Keratinocyte (primary cell): ENCODE results near the gene SORBS2. TPM values are rescaled to one million over a fixed set of nuclear protein-coding genes. Genes with fewer than 3 reads are reported as not detected.

ENCODE experiments used
- DNase-seq: peaks from one replicate; pipeline ENCODE4 v3.0.0-alpha.2; 2011; ENCODE audit warnings: low read depth, missing footprints, low spot score
- FAIRE-seq: peaks from 2 replicates; lab custom pipeline; 2011; peaks lifted over from hg19 to GRCh38; lab: Jason Lieb, UNC
- H2AFZ ChIP-seq: 2 replicates; pipeline ENCODE4 v1.6.0; 2012; ENCODE audit warnings: low read length, control low read depth, inconsistent platforms; ENCODE audit not compliant: control insufficient read depth
- H3K27ac ChIP-seq: 2 replicates; pipeline ENCODE4 v1.5.1; 2011; ENCODE audit warnings: low read length; ENCODE audit not compliant: control insufficient read depth, insufficient read depth
- H3K27me3 ChIP-seq: 3 replicates; pipeline ENCODE4 v1.6.0; 2011; ENCODE audit warnings: low read length; ENCODE audit not compliant: control insufficient read depth, insufficient read depth; ENCODE audit errors: extremely low read depth
- H3K36me3 ChIP-seq, 2 experiments: 2 replicates in 1 of 2; 3 replicates in 1 of 2; pipeline ENCODE4 v1.5.1; 2011; ENCODE audit warnings: low read length in 2 of 2, mild to moderate bottlenecking in 1 of 2; ENCODE audit not compliant: control insufficient read depth in 2 of 2, insufficient read depth in 2 of 2; ENCODE audit errors: extremely low read depth in 1 of 2
- H3K4me1 ChIP-seq: 3 replicates; pipeline ENCODE4 v1.5.1; 2011; ENCODE audit warnings: low read length; ENCODE audit not compliant: control insufficient read depth, insufficient read depth; ENCODE audit errors: extremely low read depth
- H3K4me2 ChIP-seq: 3 replicates; pipeline ENCODE4 v1.6.0; 2011; ENCODE audit warnings: low read depth, low read length; ENCODE audit not compliant: control insufficient read depth, insufficient read depth; ENCODE audit errors: extremely low read depth
- H3K4me3 ChIP-seq, 3 experiments: fragments of 200-600 bp in 1 of 3; sonication (generic) in 1 of 3; 2 replicates in 2 of 3; 3 replicates in 1 of 3; pipeline ENCODE4 v1.5.1; 2011 to 2016; ENCODE audit warnings: low read length in 3 of 3, mild to moderate bottlenecking in 3 of 3, control low read depth in 2 of 3, inconsistent platforms in 1 of 3, low read depth in 1 of 3, mixed read lengths in 1 of 3, mixed run types in 1 of 3, moderate library complexity in 1 of 3; ENCODE audit not compliant: control insufficient read depth in 2 of 3, insufficient read depth in 2 of 3; ENCODE audit errors: extremely low read depth in 1 of 3
- H3K79me2 ChIP-seq: 2 replicates; pipeline ENCODE4 v1.6.0; 2012; ENCODE audit warnings: low read length; ENCODE audit not compliant: control insufficient read depth, insufficient read depth
- H3K9ac ChIP-seq: 3 replicates; pipeline ENCODE4 v1.6.0; 2011; ENCODE audit warnings: low read length; ENCODE audit not compliant: control insufficient read depth, insufficient read depth; ENCODE audit errors: extremely low read depth
- H3K9me1 ChIP-seq: 3 replicates; pipeline ENCODE4 v1.6.0; 2011; ENCODE audit warnings: low read length; ENCODE audit not compliant: control insufficient read depth, insufficient read depth; ENCODE audit errors: extremely low read depth
- H3K9me3 ChIP-seq: 2 replicates; pipeline ENCODE4 v1.5.1; 2012; ENCODE audit warnings: low read depth, low read length; ENCODE audit not compliant: control insufficient read depth
- H4K20me1 ChIP-seq: 3 replicates; pipeline ENCODE4 v1.6.0; 2011; ENCODE audit warnings: low read length; ENCODE audit not compliant: control insufficient read depth, insufficient read depth; ENCODE audit errors: extremely low read depth
- EZH2 ChIP-seq: IDR thresholded peaks from one replicate; pipeline ENCODE4 v1.6.1; 2012; ENCODE audit warnings: inconsistent platforms, mild to moderate bottlenecking, low read length, moderate library complexity
- dilution Hi-C: fragments of 300-500 bp; cut with MboI; formaldehyde crosslinking; loops from one replicate; pipeline ENCODE4 v1.7.0; 2020; ENCODE audit warnings: low sequenced_read_pairs; ENCODE audit not compliant: extremely low pct_ligation_motif_present
- polyA plus RNA-seq, 5 experiments: library from polyadenylated mRNA; depleted of rRNA in 3 of 5; stranded (reverse) in 3 of 5; stranded (forward) in 1 of 5; unstranded in 1 of 5; fragments of >200 nt; gene quantifications; 1 replicate in 1 of 5; 2 replicates in 3 of 5; 3 replicates in 1 of 5; pipeline versions ENCODE4 v1.2.1 to v1.2.3, GENCODE V29; 2011 to 2012; ENCODE audit warnings: missing spikeins in 2 of 5, low read depth in 1 of 5, low replicate concordance in 1 of 5
- TF ChIP-seq, protein P1 (sequence below), 3 experiments: IDR thresholded peaks in 1 of 3; conservative IDR thresholded peaks in 1 of 3; optimal IDR thresholded peaks in 1 of 3; 2 replicates in 2 of 3; 3 replicates in 1 of 3; pipeline versions ENCODE3 to v1.5.1; 2011; ENCODE audit warnings: low read length in 3 of 3, mild to moderate bottlenecking in 3 of 3, moderate library complexity in 2 of 3, control low read depth in 1 of 3, inconsistent platforms in 1 of 3; ENCODE audit not compliant: insufficient read depth in 2 of 3; ENCODE audit errors: extremely low read depth in 1 of 3

Gene SORBS2
- polyA plus RNA-seq, 1 donor (not counting 4 experiments of a cell fraction or from before 2014, with no cell fraction given), result 0.14 TPM

DNA sequence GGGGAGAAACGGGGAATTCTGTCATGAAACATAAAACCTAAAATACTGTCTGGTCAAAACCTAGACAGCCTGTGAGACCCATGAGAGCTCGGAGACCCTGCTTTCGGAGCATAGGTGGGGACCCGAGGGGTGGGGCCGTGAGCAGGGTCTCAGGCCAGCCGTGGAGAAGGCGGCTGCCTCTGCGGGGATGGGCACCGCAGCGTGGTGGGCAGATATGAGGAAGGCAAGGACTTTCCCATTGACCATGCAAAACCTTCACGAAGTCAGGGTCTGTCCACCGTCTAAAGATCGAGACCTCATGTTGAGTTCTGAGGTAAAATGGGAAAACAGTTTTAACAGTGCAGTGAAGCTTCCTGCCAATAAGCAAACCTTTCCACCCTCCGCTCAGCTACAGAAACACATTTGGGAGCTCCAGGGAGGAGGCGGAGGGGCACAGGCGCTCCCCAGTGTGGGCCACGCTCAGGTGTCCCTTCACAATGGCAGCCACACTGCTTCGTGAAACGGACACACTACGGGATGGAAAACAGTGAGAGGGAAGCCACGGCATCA, 74.4 kb downstream of the SORBS2 start:
- H3K4me1 ChIP-seq, result no peaks in the 10 kb centered on the region
- no peak for DNase-seq
- H3K36me3 ChIP-seq, result no peaks in the 10 kb centered on the region
- no peak overlapping the region for H3K9ac ChIP-seq
- H3K4me3 ChIP-seq, result no peak overlapping the region
- dilution Hi-C loops, result no loop called here
- no peak for TF ChIP-seq EZH2
- TF ChIP-seq, protein P1, sequence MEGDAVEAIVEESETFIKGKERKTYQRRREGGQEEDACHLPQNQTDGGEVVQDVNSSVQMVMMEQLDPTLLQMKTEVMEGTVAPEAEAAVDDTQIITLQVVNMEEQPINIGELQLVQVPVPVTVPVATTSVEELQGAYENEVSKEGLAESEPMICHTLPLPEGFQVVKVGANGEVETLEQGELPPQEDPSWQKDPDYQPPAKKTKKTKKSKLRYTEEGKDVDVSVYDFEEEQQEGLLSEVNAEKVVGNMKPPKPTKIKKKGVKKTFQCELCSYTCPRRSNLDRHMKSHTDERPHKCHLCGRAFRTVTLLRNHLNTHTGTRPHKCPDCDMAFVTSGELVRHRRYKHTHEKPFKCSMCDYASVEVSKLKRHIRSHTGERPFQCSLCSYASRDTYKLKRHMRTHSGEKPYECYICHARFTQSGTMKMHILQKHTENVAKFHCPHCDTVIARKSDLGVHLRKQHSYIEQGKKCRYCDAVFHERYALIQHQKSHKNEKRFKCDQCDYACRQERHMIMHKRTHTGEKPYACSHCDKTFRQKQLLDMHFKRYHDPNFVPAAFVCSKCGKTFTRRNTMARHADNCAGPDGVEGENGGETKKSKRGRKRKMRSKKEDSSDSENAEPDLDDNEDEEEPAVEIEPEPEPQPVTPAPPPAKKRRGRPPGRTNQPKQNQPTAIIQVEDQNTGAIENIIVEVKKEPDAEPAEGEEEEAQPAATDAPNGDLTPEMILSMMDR (optimal IDR thresholded peaks at IDR 0.05 in 1 of 3, IDR thresholded peaks at IDR 0.05 in 1 of 3, conservative IDR thresholded peaks at IDR 0.05 in 1 of 3; ENCODE audit: extremely low read depth in 1 of 3, insufficient read depth in 2 of 3, low read length in 3 of 3), result no peak
- H2AFZ ChIP-seq, result no peak overlapping the region
- H3K4me2 ChIP-seq, result no peak overlapping the region
- no peaks in the 10 kb centered on the region for H3K9me1 ChIP-seq
- no peaks in the 10 kb centered on the region for H4K20me1 ChIP-seq
- H3K27me3 ChIP-seq, result no peaks in the 10 kb centered on the region
- no peak for FAIRE-seq
- H3K9me3 ChIP-seq, result no peaks in the 10 kb centered on the region
- H3K79me2 ChIP-seq, result no peaks in the 10 kb centered on the region
- H3K27ac ChIP-seq, result no peak overlapping the region

DNA sequence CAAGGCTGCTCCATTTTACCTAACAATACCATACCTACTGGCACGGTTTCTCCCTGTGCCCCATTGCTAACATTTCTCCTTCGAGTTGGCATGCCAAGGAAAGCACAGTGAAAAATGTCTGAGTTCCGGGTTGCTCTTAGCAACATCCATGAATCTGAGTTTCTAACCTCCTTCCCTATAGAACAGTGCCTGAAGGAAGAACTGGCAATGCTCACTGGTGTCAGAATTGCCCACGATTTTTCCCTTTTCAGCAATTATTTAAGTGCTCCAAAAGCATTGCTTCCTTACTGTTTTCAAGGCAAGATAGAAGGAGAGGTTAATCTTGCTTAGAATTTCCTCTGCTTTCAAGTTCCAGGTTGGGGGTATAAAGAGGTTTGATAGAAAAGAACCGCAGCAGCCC, 75.1 kb downstream of the SORBS2 start:
- TF ChIP-seq, protein P1 (optimal IDR thresholded peaks at IDR 0.05 in 1 of 3, IDR thresholded peaks at IDR 0.05 in 1 of 3, conservative IDR thresholded peaks at IDR 0.05 in 1 of 3; ENCODE audit: extremely low read depth in 1 of 3, insufficient read depth in 2 of 3, low read length in 3 of 3), result no peak
- TF ChIP-seq EZH2, result no peak
- no peaks in the 10 kb centered on the region for H3K36me3 ChIP-seq
- no peaks in the 10 kb centered on the region for H3K9me3 ChIP-seq

More for the DNA sequence above, 75.1 kb downstream of the SORBS2 start:
- Histone ChIP-seq H3K27ac (no peak overlapping the region), H3K9me1 (no peaks in the 10 kb centered on the region), H3K9ac (no peak overlapping the region), H3K4me1 (no peaks in the 10 kb centered on the region), H4K20me1 (no peaks in the 10 kb centered on the region), H3K4me3 (no peak overlapping the region), H2AFZ (no peak overlapping the region), H3K27me3 (no peaks in the 10 kb centered on the region), H3K79me2 (no peaks in the 10 kb centered on the region), H3K4me2 (no peak overlapping the region)
- FAIRE-seq (no peak), DNase-seq (no peak)
- dilution Hi-C loops, result no loop called here
